ENCODE results near the gene FHAD1.

FHAD1 gene

DNA sequence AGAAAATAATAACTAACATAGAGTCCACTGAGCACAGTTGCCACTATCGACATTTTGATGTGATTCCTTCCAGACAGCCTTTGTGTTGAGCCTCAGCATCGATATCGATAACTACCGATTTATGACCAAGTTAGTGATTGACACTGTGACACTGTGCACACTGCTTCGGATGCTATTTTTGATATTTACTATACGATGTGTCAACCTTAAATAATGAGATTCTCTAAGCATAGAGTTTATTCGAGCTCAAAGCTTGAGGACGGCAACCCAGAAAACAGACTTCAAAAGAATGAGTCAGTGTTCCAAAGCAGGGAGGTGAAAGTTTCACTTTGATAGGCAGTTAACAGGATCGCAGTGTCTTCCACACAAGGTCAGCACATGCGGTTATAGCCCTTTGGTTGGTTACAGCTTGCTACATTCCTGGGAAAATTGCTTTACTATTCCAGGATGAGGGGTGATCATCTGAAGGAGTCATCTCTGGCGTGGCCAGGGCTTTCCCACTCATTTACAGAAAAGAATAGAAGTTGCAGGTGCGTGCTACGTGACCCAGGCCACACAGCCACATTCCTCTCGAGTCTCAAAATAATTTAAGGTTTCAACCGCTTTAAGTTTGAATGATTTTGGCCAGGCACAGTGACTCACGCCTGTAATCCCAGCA, 109.1 kb downstream of the FHAD1 start:
- Histone ChIP-seq H3K4me3 (ENCODE audit: low read depth in 1 of 2, low read length in 2 of 2) (no peak overlapping the region), H3K9me3 (ENCODE audit: low read length) (no peaks in the 10 kb centered on the region), H3K4me1 (ENCODE audit: insufficient read depth, low read length) (no peaks in the 10 kb centered on the region), H3K9ac (ENCODE audit: low read length) (no peak overlapping the region), H3K36me3 (ENCODE audit: insufficient read depth, low read length) (no peaks in the 10 kb centered on the region), H3K27ac (ENCODE audit: low read depth, low read length) (no peak overlapping the region), H3K27me3 (ENCODE audit: control insufficient read depth in 1 of 2, insufficient read depth in 2 of 2, low read length in 2 of 2) (no peaks in the 10 kb centered on the region)

DNA sequence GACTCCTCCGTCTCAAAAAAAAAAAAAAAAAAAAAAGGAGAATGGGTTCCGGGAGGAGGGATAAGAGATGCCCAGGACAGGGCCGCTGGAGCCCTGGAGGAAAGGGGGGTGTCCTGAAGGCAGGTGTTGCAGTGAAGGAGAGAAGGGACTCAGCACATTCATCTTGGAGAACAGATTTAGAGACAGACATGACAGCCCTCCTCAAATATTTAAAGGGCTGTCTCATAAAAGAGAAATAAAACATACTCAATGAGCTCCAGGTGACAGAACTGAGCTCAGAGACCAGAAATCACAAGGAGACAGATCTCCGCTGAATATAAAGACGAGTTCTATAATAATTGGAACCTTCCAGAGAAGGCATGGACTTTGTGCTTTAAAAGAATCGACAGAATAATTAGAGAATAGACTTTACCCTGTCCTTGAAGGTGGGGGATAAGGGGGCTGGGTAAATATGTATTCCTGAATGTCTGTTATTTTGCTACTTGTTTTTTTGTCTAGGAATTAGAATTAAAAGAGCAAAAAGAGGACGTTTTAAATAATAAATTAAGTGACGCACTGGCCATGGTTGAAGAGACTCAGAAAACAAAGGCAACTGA, 110.7 kb downstream of the FHAD1 start:
- no peaks in the 10 kb centered on the region for H3K27me3 ChIP-seq (ENCODE audit: control insufficient read depth in 1 of 2, insufficient read depth in 2 of 2, low read length in 2 of 2)
- H3K4me1 ChIP-seq (ENCODE audit: insufficient read depth, low read length) = no peaks in the 10 kb centered on the region
- no peaks in the 10 kb centered on the region for H3K36me3 ChIP-seq (ENCODE audit: insufficient read depth, low read length)
- no peak overlapping the region for H3K4me3 ChIP-seq (ENCODE audit: low read depth in 1 of 2, low read length in 2 of 2)
- H3K9me3 ChIP-seq (ENCODE audit: low read length) = no peaks in the 10 kb centered on the region
- no peak overlapping the region for H3K27ac ChIP-seq (ENCODE audit: low read depth, low read length)
- H3K9ac ChIP-seq (ENCODE audit: low read length) = no peak overlapping the region

DNA sequence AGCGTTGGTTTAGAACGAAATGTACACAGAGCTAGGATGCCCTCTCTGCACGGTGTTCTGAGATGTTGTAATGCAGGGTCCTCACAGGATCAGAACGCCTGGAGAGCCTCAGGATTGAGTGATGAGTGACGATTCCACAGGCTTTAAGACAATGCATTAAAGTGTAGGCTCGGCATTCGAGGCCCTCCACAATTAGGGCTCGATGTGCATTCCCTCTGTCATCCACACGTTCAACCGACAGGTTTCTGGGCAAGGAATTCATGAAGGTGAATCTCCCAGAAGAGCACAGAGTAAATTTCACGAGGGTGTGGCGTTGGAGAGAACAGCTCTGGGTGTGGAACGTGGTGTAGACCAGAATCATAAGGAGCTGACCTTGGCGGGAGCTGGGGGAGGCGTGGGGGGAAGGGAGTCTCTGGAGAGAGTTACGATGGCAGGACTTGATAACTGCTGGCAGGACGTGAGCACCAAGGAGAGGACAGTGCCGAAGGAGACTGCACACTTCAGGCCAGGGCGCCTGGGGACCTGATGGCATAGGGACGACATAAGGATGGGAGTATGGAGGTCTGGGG, 111.6 kb downstream of the FHAD1 start:
- Histone ChIP-seq H3K27me3 (ENCODE audit: control insufficient read depth in 1 of 2, insufficient read depth in 2 of 2, low read length in 2 of 2) (no peaks in the 10 kb centered on the region), H3K9me3 (ENCODE audit: low read length) (no peaks in the 10 kb centered on the region), H3K4me1 (ENCODE audit: insufficient read depth, low read length) (no peaks in the 10 kb centered on the region), H3K36me3 (ENCODE audit: insufficient read depth, low read length) (no peaks in the 10 kb centered on the region), H3K4me3 (ENCODE audit: low read depth in 1 of 2, low read length in 2 of 2) (no peak overlapping the region), H3K27ac (ENCODE audit: low read depth, low read length) (no peak overlapping the region), H3K9ac (ENCODE audit: low read length) (no peak overlapping the region)

DNA sequence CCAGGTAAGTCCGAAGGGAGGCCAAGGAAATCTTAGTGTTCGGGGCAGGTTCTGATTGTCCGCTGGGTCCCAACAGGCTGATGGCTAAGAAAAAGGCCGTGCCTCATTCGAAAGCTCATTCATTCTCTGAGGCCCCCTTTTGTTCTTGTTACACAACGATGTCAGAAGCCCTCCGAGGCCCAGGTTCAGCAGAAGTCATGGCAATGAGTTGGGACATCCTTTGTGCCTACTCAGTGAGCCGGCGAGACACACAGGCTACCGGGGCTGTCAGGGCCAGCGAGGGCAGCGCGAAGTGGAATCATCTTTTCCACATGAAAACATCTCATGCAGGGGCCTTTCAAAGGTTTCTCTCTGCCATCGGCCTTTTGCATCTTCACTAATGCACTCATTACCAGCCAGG, 113.7 kb downstream of the FHAD1 start:
- Histone ChIP-seq H3K36me3 (ENCODE audit: insufficient read depth, low read length) (no peaks in the 10 kb centered on the region), H3K27ac (ENCODE audit: low read depth, low read length) (no peak overlapping the region)

DNA sequence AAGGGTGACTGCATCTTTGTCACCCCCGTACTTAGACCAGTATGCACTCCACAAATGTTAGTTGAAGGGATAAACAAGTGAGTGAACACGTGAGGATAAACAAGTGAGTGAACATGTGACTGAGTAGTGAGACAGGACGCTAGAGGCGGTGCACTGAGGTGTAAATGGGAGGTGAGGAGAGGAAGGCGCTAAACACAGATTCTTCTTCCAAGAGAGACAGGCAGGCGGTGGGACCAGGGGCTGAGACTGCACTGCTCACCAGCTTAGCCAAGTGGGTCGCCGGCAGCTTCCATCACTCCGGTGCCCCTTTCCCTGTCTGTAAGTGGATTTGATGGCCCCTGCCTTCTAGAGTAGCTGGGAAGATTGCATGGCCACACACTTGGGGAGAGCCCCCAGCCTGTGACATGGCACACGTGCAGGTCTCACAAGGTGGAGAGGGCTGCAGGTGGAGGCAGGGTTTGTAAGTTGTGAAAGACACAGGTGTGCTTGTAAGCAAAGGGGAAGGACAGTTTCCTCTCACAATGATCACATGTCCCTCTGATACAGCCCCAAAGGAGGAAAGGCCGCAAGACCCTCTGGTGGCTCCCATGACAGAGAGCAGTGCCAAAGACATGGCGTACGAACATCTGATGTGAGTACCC, 115.2 kb downstream of the FHAD1 start:
- no peaks in the 10 kb centered on the region for H3K36me3 ChIP-seq (ENCODE audit: insufficient read depth, low read length)
- no peak overlapping the region for H3K27ac ChIP-seq (ENCODE audit: low read depth, low read length)
- H3K4me1 ChIP-seq (ENCODE audit: insufficient read depth, low read length) = no peaks in the 10 kb centered on the region
- H3K27me3 ChIP-seq (ENCODE audit: control insufficient read depth in 1 of 2, insufficient read depth in 2 of 2, low read length in 2 of 2) = no peaks in the 10 kb centered on the region
- H3K9ac ChIP-seq (ENCODE audit: low read length) = no peak overlapping the region
- H3K9me3 ChIP-seq (ENCODE audit: low read length) = no peaks in the 10 kb centered on the region
- H3K4me3 ChIP-seq (ENCODE audit: low read depth in 1 of 2, low read length in 2 of 2) = no peak overlapping the region

More for the DNA sequence above, 113.7 kb downstream of the FHAD1 start:
- no peaks in the 10 kb centered on the region for H3K4me1 ChIP-seq (ENCODE audit: insufficient read depth, low read length)
- H3K9me3 ChIP-seq (ENCODE audit: low read length) = no peaks in the 10 kb centered on the region
- H3K9ac ChIP-seq (ENCODE audit: low read length) = no peak overlapping the region
- no peak overlapping the region for H3K4me3 ChIP-seq (ENCODE audit: low read depth in 1 of 2, low read length in 2 of 2)
- no peaks in the 10 kb centered on the region for H3K27me3 ChIP-seq (ENCODE audit: control insufficient read depth in 1 of 2, insufficient read depth in 2 of 2, low read length in 2 of 2)

DNA sequence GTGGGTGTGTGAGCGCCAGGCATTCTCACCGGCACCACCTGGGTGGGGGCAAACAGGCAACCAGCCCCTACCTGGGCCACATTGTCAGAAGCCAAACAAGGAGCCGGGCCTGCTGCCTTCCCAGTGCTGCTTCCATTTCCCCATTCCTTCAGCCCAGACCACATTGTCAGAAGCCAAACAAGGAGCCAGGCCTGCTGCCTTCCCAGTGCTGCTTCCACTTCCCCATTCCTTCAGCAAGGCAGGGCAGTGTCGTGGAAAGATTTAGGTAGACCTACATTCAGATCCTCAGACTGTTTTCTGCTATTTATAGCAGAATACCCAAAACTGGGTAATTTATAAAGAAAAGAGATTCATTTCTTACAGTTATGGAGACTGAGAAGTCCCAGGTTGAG, 115.7 kb downstream of the FHAD1 start:
- Histone ChIP-seq H3K9ac (ENCODE audit: low read length) (no peak overlapping the region), H3K36me3 (ENCODE audit: insufficient read depth, low read length) (no peaks in the 10 kb centered on the region), H3K27ac (ENCODE audit: low read depth, low read length) (no peak overlapping the region), H3K27me3 (ENCODE audit: control insufficient read depth in 1 of 2, insufficient read depth in 2 of 2, low read length in 2 of 2) (no peaks in the 10 kb centered on the region), H3K9me3 (ENCODE audit: low read length) (no peaks in the 10 kb centered on the region), H3K4me3 (ENCODE audit: low read depth in 1 of 2, low read length in 2 of 2) (no peak overlapping the region), H3K4me1 (ENCODE audit: insufficient read depth, low read length) (no peaks in the 10 kb centered on the region)

DNA sequence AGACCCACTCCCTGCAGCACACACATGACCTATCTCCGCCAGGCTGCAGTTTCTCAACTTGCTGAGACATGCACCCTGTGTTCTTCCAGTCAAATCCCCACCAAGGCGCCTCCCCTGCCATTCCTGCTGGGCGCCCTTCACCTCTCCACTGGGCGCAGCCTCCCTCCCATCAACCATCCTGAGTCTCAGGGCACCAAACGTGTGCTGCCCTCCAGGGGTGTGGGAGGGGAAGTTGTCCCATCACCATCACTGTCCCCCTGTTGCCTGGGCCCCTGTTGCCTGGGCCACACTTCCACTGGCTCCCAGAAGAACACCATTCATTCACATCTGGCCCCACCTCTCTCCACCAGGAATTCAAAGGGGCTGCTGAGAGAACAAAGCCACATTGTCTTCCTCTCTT, 117.7 kb downstream of the FHAD1 start:
- H3K27me3 ChIP-seq (ENCODE audit: control insufficient read depth in 1 of 2, insufficient read depth in 2 of 2, low read length in 2 of 2) = no peaks in the 10 kb centered on the region
- no peak overlapping the region for H3K9ac ChIP-seq (ENCODE audit: low read length)
- H3K4me3 ChIP-seq (ENCODE audit: low read depth in 1 of 2, low read length in 2 of 2) = no peak overlapping the region
- H3K4me1 ChIP-seq (ENCODE audit: insufficient read depth, low read length) = no peaks in the 10 kb centered on the region
- no peaks in the 10 kb centered on the region for H3K36me3 ChIP-seq (ENCODE audit: insufficient read depth, low read length)
- H3K27ac ChIP-seq (ENCODE audit: low read depth, low read length) = no peak overlapping the region
- H3K9me3 ChIP-seq (ENCODE audit: low read length) = no peaks in the 10 kb centered on the region

DNA sequence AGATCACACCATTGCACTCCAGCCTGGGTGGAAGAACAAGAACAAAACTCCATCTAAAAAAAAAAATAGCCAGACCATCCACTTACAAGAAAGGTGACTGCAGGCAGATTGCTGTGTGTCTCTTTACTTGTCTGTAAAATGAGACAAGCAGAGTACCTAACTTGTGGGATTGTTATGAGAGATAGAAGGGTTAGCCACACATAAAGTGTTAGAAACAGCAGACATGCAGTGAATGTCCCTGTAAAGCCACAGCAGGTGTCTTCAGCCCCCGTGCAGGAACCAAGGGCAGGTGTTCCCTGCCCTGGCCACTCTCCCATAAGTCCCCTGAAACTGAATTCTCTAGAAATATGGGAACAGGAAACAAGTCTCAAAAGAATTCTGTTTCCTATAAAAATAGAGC, 121.9 kb downstream of the FHAD1 start:
- no peaks in the 10 kb centered on the region for H3K27me3 ChIP-seq (ENCODE audit: control insufficient read depth in 1 of 2, insufficient read depth in 2 of 2, low read length in 2 of 2)
- peaks cover 17% of the 10 kb centered on the region for H3K4me1 ChIP-seq (ENCODE audit: insufficient read depth, low read length)
- no peak overlapping the region for H3K4me3 ChIP-seq (ENCODE audit: low read depth in 1 of 2, low read length in 2 of 2)
- no peak overlapping the region for H3K27ac ChIP-seq (ENCODE audit: low read depth, low read length)
- H3K36me3 ChIP-seq (ENCODE audit: insufficient read depth, low read length) = no peaks in the 10 kb centered on the region
- H3K9me3 ChIP-seq (ENCODE audit: low read length) = no peaks in the 10 kb centered on the region
- no peak overlapping the region for H3K9ac ChIP-seq (ENCODE audit: low read length)

DNA sequence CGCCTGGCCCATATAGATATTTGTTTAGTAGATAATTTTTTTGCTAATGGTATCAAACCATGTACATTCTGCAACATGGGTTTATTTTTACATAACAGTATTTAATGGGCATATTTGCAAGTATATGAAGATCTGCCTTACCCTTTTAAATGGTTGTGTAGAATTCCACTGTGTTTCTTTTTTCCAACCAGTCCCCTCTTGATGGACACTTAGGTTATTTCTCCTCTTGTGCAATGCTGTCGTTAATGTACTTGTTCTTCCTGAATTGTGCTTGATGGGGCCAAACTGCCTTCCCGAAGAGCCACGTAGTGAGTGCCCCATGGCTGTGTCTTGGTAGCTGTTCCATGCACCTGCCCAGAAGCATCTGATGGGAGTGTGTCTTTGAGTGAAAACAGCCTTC, 123.2 kb downstream of the FHAD1 start:
- no peak overlapping the region for H3K4me3 ChIP-seq (ENCODE audit: low read depth in 1 of 2, low read length in 2 of 2)
- H3K27me3 ChIP-seq (ENCODE audit: control insufficient read depth in 1 of 2, insufficient read depth in 2 of 2, low read length in 2 of 2) = no peaks in the 10 kb centered on the region
- peaks cover 17% of the 10 kb centered on the region for H3K4me1 ChIP-seq (ENCODE audit: insufficient read depth, low read length)
- no peaks in the 10 kb centered on the region for H3K36me3 ChIP-seq (ENCODE audit: insufficient read depth, low read length)
- no peaks in the 10 kb centered on the region for H3K9me3 ChIP-seq (ENCODE audit: low read length)
- peak overlapping the region; percentile 34 for H3K9ac ChIP-seq (ENCODE audit: low read length)
- peak overlapping the region; percentile 21 for H3K27ac ChIP-seq (ENCODE audit: low read depth, low read length)

DNA sequence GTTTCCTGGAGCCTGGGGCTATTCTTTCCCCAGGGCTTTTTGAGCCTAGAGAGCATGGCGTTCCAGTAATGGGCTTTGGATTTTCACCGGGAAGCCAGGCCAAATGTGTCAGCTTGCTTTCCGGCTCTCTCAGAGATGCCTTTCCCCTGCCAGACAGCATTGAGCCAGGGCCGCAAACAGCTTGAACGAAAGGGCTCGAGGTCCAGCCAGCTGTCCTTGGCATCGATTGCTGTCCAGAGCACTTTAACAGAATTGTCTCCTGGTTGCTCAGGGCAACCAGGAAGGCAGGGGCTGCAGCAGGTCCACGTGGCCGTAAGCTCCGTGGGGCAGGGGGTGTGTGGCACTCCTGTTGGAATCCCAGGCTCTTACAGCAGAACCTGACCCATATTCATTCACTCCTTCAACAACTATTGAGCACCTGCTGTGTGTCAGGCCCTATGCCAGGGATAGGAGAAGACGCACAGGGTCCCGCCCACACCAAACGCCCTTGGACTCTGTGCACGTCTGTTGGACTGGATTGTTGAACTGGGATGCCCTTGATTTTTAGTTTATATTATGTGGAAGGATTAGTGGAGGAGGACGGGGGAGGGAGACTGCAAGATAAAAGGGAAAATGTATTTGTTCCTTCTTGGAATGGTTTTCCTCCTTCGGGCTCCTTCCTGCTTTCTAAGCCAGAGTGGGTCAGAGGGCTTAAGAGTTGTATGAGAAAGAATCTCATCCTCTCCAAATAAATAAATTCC, 123.9 kb downstream of the FHAD1 start:
- no peaks in the 10 kb centered on the region for H3K9me3 ChIP-seq (ENCODE audit: low read length)
- no peaks in the 10 kb centered on the region for H3K36me3 ChIP-seq (ENCODE audit: insufficient read depth, low read length)
- no peak overlapping the region for H3K4me3 ChIP-seq (ENCODE audit: low read depth in 1 of 2, low read length in 2 of 2)
- H3K4me1 ChIP-seq (ENCODE audit: insufficient read depth, low read length) = peaks cover 17% of the 10 kb centered on the region
- peak overlapping the region; percentile 34 for H3K9ac ChIP-seq (ENCODE audit: low read length)
- H3K27me3 ChIP-seq (ENCODE audit: control insufficient read depth in 1 of 2, insufficient read depth in 2 of 2, low read length in 2 of 2) = no peaks in the 10 kb centered on the region
- H3K27ac ChIP-seq (ENCODE audit: low read depth, low read length) = peak overlapping the region; percentile 21
